Glutamatergic neuron (in vitro differentiated cells): ENCODE measurements around the gene SMYD2. TPM values are rescaled to one million over a fixed set of nuclear protein-coding genes. Genes with fewer than 3 reads are reported as not detected.

Source experiments
- DNase-seq: peaks from one replicate; pipeline ENCODE4 v3.0.0; 2022
- H3K27ac Mint-ChIP-seq: one replicate; pipeline ENCODE4 v1.8.0; 2020; ENCODE audit warnings: mild to moderate bottlenecking, mixed read lengths, inconsistent platforms; ENCODE audit not compliant: unreplicated experiment
- H3K27me3 Mint-ChIP-seq: one replicate; pipeline ENCODE4 v1.8.0; 2020; ENCODE audit warnings: mild to moderate bottlenecking, moderate library complexity, mixed read lengths, inconsistent platforms; ENCODE audit not compliant: unreplicated experiment
- H3K36me3 Mint-ChIP-seq: one replicate; pipeline ENCODE4 v1.8.0; 2020; ENCODE audit warnings: mild to moderate bottlenecking, mixed read lengths, inconsistent platforms; ENCODE audit not compliant: unreplicated experiment
- H3K4me1 Mint-ChIP-seq: one replicate; pipeline ENCODE4 v1.8.0; 2020; ENCODE audit warnings: mild to moderate bottlenecking, low read depth, mixed read lengths, inconsistent platforms; ENCODE audit not compliant: unreplicated experiment
- H3K4me3 Mint-ChIP-seq: one replicate; pipeline ENCODE4 v1.8.0; 2020; ENCODE audit warnings: mild to moderate bottlenecking, mixed read lengths, inconsistent platforms; ENCODE audit not compliant: unreplicated experiment
- H3K9me3 Mint-ChIP-seq: one replicate; pipeline ENCODE4 v1.8.0; 2020; ENCODE audit warnings: mild to moderate bottlenecking, moderate library complexity, mixed read lengths, inconsistent platforms; ENCODE audit not compliant: unreplicated experiment
- total RNA-seq: library from RNA; stranded (reverse); fragmentation: NEBNext Ultra II Directional; extraction: Animal tissue kit (Norgen Biotek cat#: 25700); gene quantifications from one replicate; pipeline ENCODE4 v1.2.1, GENCODE V29; 2021; ENCODE audit not compliant: unreplicated experiment
- TF ChIP-seq, protein P1 (sequence below): fragments of 200-600 bp; sonication (generic); IDR thresholded peaks from one replicate; pipeline ENCODE4 v1.5.0; 2021; ENCODE audit not compliant: partially characterized antibody, unreplicated experiment

The SMYD2 gene
- total RNA-seq, 1 donor from 2014 or later, result 26.0 TPM

DNA sequence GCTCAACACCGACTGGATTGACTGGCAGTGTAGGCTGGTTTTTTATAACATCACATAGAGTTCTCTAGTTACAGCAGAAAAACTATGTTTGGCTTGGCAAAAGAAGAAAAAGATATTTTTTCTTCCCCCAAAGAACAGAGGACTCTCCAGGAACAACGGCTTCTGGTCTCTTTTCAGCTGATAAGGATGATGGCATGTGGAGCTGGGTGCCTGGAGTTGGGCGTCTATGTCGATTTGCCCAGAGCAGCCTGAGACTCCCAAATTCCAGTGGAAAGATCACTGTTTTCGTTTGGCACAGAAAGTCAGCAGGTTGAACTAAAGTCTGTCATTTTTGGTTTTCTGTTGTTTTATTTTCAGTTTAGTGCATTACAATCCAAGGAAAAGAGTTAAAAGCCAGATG is 91.1 kb downstream of the SMYD2 start:
- Mint-ChIP-seq H3K36me3 (no peaks in the 10 kb centered on the region), H3K9me3 (peaks cover 1% of the 10 kb centered on the region), H3K27ac (no peak overlapping the region), H3K4me1 (no peaks in the 10 kb centered on the region), H3K27me3 (no peaks in the 10 kb centered on the region), H3K4me3 (no peak overlapping the region)
- no peak for DNase-seq
- TF ChIP-seq, protein P1, sequence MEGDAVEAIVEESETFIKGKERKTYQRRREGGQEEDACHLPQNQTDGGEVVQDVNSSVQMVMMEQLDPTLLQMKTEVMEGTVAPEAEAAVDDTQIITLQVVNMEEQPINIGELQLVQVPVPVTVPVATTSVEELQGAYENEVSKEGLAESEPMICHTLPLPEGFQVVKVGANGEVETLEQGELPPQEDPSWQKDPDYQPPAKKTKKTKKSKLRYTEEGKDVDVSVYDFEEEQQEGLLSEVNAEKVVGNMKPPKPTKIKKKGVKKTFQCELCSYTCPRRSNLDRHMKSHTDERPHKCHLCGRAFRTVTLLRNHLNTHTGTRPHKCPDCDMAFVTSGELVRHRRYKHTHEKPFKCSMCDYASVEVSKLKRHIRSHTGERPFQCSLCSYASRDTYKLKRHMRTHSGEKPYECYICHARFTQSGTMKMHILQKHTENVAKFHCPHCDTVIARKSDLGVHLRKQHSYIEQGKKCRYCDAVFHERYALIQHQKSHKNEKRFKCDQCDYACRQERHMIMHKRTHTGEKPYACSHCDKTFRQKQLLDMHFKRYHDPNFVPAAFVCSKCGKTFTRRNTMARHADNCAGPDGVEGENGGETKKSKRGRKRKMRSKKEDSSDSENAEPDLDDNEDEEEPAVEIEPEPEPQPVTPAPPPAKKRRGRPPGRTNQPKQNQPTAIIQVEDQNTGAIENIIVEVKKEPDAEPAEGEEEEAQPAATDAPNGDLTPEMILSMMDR, result no peak

DNA sequence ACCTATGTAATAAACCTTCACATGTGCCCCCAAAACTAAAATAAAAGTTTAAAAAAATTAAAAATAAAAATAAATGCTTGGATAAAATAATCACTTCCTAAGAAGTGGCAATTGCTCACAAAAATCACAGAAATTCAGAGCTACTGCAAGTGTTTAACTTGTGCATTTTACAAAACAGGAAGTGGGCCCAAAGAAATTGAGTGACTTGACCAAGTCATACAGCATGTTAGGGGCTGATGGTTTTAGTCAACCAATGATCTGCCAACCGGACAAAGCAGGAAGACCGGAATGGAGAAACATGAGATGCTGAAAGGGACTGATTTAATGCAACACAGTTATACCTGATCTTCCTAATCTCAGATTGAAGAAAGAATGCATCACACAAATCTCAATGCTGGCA is 96.5 kb downstream of the SMYD2 start:
- no peak for DNase-seq
- Mint-ChIP-seq H3K9me3 (no peaks in the 10 kb centered on the region), H3K36me3 (no peaks in the 10 kb centered on the region), H3K27ac (no peak overlapping the region), H3K27me3 (no peaks in the 10 kb centered on the region), H3K4me1 (no peaks in the 10 kb centered on the region), H3K4me3 (no peak overlapping the region)
- TF ChIP-seq, protein P1, result no peak

DNA sequence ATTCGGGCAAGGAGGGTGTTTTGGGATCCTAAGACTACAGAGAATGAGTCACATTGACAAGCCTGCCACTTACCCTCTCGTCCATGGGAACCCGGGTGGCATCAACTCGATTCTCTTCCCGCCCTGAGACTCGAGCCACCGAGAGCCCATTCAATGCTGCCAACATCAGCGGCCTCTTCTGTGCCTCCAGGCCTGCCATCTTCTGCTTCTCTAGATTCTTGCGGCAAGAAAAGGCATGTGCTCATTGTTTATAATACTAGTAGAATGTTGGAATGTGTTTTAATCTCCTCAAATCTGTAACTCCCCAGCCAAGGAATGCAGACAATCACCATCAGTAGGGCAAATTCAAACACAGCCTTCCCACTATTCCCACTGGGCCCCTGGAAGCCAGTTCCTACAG is 96.9 kb downstream of the SMYD2 start:
- Mint-ChIP-seq H3K27ac (no peak overlapping the region), H3K9me3 (no peaks in the 10 kb centered on the region), H3K4me3 (no peak overlapping the region), H3K36me3 (no peaks in the 10 kb centered on the region), H3K4me1 (no peaks in the 10 kb centered on the region), H3K27me3 (no peaks in the 10 kb centered on the region)
- no peak for DNase-seq
- TF ChIP-seq, protein P1, result no peak

DNA sequence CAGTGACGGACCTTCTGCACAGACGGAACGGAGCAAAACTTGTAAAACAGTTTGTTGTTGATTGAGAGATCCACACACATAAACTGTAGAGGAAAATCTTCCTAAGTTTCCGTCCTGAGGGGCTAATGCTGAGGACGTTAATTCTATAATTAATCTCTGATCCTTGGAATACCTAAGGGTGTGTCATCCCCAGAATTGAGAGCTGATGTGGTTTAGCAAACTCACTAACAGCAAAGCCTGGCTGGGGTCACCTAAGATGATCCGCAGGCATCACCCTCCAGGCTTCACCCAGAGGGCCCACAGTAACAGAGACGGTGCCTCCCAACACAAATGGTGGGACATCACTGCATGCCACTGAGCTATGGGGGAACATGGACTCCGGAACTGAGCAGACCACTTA is 97.5 kb downstream of the SMYD2 start:
- H3K27ac Mint-ChIP-seq, result no peak overlapping the region
- TF ChIP-seq, protein P1, result no peak
- DNase-seq, result no peak

DNA sequence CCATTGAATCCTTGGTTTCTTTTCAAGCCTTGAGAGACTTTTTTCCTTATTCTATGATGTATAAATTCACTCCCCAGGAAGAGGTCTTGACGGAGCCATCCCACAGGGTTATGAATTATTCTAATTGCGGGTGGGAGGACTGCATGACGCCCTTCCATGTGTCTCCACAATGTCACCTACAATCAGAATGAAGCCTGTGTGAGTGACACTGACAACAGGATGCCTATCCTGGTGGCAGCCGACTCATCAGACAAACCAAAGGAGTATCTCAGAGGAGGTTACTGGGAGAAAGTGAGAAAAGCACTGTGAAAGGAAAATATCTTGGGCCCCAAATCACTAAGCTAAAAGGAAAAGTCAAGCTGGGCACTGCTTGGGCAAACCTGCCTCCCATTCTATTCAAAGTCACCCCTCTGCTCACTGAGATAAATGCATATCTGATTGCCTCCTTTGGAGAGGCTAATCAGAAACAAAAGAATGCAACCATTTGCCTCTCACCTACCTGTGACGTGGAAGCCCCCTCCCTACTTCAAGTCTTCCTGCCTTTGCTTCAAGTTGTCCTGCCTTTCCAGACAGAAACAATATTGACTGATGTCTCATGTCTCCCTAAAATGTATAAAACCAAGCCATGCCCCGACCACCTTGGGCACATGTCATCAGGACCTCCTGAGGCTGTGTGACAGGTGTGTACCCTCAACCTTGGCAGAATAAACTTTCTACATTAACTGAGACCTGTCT is 98.4 kb downstream of the SMYD2 start:
- H3K27ac Mint-ChIP-seq, result no peak overlapping the region
- no peaks in the 10 kb centered on the region for H3K36me3 Mint-ChIP-seq
- H3K4me3 Mint-ChIP-seq, result no peak overlapping the region
- H3K4me1 Mint-ChIP-seq, result peaks cover 2% of the 10 kb centered on the region
- H3K9me3 Mint-ChIP-seq, result no peaks in the 10 kb centered on the region
- no peak for DNase-seq
- H3K27me3 Mint-ChIP-seq, result peaks cover under 1% of the 10 kb centered on the region
- TF ChIP-seq, protein P1, result no peak

More for the DNA sequence above, 97.5 kb downstream of the SMYD2 start:
- no peaks in the 10 kb centered on the region for H3K36me3 Mint-ChIP-seq
- H3K27me3 Mint-ChIP-seq, result no peaks in the 10 kb centered on the region
- no peaks in the 10 kb centered on the region for H3K4me1 Mint-ChIP-seq
- no peak overlapping the region for H3K4me3 Mint-ChIP-seq
- H3K9me3 Mint-ChIP-seq, result no peaks in the 10 kb centered on the region
